Epithelial cell of prostate (primary cell): ENCODE data around the gene TMPRSS11F.
"Not testable (repeated sequence)": the region's sequence is repeated elsewhere in the genome, so short reads cannot be mapped to it uniquely, and the experiment has no call there.

Experiments
- DNase-seq: peaks from one replicate; pipeline ENCODE4 v3.0.0-alpha.2; 2011; ENCODE audit warnings: low read depth, low spot score
- H3K27ac ChIP-seq: fragments of 450-650 bp; 2 replicates; pipeline ENCODE4 v1.5.1; 2017; ENCODE audit warnings: mild to moderate bottlenecking

TMPRSS11F gene

GRCh38 chr4:68129793-68130192, at the start of gene TMPRSS11F:
TSS of gene TMPRSS11F (minus strand) at chr4:68129869. CDS start at chr4:68129820, 49 bp downstream.
- peak within 1 kb of the TSS; percentile 55 for H3K27ac ChIP-seq
- peak; percentile 96 for DNase-seq

- peak overlapping the region; percentile 62 for H3K27ac ChIP-seq
- no peak for DNase-seq
Measured at GRCh38 chr4:68176904-68177303, 47.2 kb upstream of the TMPRSS11F start.

GRCh38 chr4:68176500-68176899, 46.8 kb upstream of the TMPRSS11F start:
- H3K27ac ChIP-seq: peak overlapping the region; percentile 62
- no peak for DNase-seq

GRCh38 chr4:68175562-68176155, 46.0 kb upstream of the TMPRSS11F start:
- no peak overlapping the region for H3K27ac ChIP-seq
- DNase-seq: no peak

GRCh38 chr4:68174389-68174788, 44.7 kb upstream of the TMPRSS11F start:
- not testable (repeated sequence) for DNase-seq, H3K27ac ChIP-seq

GRCh38 chr4:68172147-68172546, 42.5 kb upstream of the TMPRSS11F start:
- DNase-seq, H3K27ac ChIP-seq: not testable (repeated sequence)

GRCh38 chr4:68167706-68168105, 38.0 kb upstream of the TMPRSS11F start:
- H3K27ac ChIP-seq: no peak overlapping the region
- no peak for DNase-seq

- DNase-seq: no peak
- H3K27ac ChIP-seq: no peak overlapping the region
Measured at GRCh38 chr4:68167166-68167565, 37.5 kb upstream of the TMPRSS11F start.

GRCh38 chr4:68163754-68164153, 34.1 kb upstream of the TMPRSS11F start:
- H3K27ac ChIP-seq: no peak overlapping the region
- no peak for DNase-seq

GRCh38 chr4:68162196-68162595, 32.5 kb upstream of the TMPRSS11F start:
- DNase-seq: no peak

GRCh38 chr4:68152411-68152810, 22.7 kb upstream of the TMPRSS11F start:
- DNase-seq: peak; percentile 96
- peak overlapping the region; percentile 85 for H3K27ac ChIP-seq

More at GRCh38 chr4:68162196-68162595, 32.5 kb upstream of the TMPRSS11F start:
- H3K27ac ChIP-seq: no peak overlapping the region

GRCh38 chr4:68148800-68149685, 19.4 kb upstream of the TMPRSS11F start:
- no peak overlapping the region for H3K27ac ChIP-seq
- DNase-seq: no peak

- no peak overlapping the region for H3K27ac ChIP-seq
- no peak for DNase-seq
Measured at GRCh38 chr4:68147079-68147478, 17.4 kb upstream of the TMPRSS11F start.

GRCh38 chr4:68145261-68145660, 15.6 kb upstream of the TMPRSS11F start:
- no peak overlapping the region for H3K27ac ChIP-seq
- no peak for DNase-seq

- DNase-seq: peak; percentile 5
- H3K27ac ChIP-seq: no peak overlapping the region
Measured at GRCh38 chr4:68141852-68142251, 12.2 kb upstream of the TMPRSS11F start.

- DNase-seq: no peak
- no peak overlapping the region for H3K27ac ChIP-seq
Measured at GRCh38 chr4:68132342-68132741, 2.7 kb upstream of the TMPRSS11F start.

GRCh38 chr4:68124262-68124661, 5.4 kb downstream of the TMPRSS11F start:
- H3K27ac ChIP-seq: no peak overlapping the region
- DNase-seq: no peak

GRCh38 chr4:68123525-68123924, 6.1 kb downstream of the TMPRSS11F start:
- no peak for DNase-seq
- no peak overlapping the region for H3K27ac ChIP-seq

GRCh38 chr4:68119921-68120320, 9.7 kb downstream of the TMPRSS11F start:
- no peak for DNase-seq
- no peak overlapping the region for H3K27ac ChIP-seq

GRCh38 chr4:68110441-68110840, 19.2 kb downstream of the TMPRSS11F start:
- DNase-seq: no peak
- no peak overlapping the region for H3K27ac ChIP-seq

- no peak for DNase-seq
- H3K27ac ChIP-seq: no peak overlapping the region
Measured at GRCh38 chr4:68109868-68110267, 19.8 kb downstream of the TMPRSS11F start.
